HG03558 (cell line): ENCODE data around the gene AOPEP.
"Not testable (repeated sequence)": the region's sequence is repeated elsewhere in the genome, so short reads cannot be mapped to it uniquely, and the experiment has no call there.

Experiments used
- ATAC-seq: cut with Tn5 transposase; IDR thresholded peaks from one replicate; pipeline ENCODE4 v1.9.1; 2021; ENCODE audit warnings: moderate number of reproducible peaks; ENCODE audit not compliant: unreplicated experiment; ENCODE audit errors: extremely low read depth

Gene AOPEP

DNA sequence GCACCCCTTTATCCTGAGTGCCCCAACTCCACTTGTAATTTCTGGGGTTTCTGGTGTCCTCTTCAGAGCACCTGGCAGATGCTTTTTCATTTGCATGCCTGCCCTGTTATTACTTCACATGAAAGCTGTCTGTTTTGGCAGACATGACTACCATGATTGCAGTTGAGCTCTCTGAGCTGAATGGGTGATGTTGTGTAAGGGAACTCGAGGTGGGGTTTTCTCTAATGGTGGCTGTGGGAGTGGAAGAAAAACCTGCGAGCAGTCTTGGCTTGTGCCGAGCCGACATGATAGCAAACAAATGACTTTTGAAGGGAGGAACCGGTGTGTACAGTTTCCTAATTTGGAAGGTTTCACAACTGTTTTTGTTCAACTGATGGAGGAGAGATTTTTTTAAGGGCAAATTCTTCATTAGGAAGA lies 196.2 kb downstream of the AOPEP start:
- no peak for ATAC-seq

DNA sequence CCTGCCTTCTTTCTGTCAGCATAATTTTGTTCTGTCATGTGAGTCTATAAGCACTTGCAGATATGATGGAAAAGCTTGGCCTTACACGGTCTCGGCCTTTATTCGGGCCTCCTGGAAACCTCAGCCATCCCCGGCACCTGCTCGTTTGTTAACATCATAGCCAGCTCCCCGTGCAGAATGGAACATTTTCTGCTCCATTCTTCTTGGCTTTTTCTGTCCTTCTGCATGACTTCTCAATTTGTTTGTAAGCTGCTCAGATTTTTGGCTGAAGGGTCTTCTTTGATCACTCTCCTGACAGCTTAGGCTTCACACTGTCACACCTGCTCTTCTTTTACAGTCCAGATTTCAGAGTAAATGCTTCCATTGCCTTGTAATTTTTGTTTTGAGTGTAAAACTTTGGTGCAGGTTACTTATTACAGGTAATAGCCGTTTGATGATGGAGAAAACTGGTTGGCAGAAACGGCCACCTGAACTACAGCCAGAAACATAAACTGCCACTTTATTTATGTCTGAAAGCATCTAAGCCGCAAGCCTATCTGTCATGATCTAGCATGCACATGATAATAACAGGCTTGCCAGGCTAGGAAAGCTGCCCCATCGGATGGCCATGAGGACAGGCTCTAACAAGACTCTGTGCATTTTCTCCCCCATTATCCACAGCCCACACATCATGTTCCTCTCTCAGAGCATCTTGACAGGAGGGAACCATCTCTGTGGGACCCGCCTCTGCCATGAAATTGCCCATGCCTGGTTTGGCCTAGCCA lies 197.0 kb downstream of the AOPEP start:
- ATAC-seq: no peak

DNA sequence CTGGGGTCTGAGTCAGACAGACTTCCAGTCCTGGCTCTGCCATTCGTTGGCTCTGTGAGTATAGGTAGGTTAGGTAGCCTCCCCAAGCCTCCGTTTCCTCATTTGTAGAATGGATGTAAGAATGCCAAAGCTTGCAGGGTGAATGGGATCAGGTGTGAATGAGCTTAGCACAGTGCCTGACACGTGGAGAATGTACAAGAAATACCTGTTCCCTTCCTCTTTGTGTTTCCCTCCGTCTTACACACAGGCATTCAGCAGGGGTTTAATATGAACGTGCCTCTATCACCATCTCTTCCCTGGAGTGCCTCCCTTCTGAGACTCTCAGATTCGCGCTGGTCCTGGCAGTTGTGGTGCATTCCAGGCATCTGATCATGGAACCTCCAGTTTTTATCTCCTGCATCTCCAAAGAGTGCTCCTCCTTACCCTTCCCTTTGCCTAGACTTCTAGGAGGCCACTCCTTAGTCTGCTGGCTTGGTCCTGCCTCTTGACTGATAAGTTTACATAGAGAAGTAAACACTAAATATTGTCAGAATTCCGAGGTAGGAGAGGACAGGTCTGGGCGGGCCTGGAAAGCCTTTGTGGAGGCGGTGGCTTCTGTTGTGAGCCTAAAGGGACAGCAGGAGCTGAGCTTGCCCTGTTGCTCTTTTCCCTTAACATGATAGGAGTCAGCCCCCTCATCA lies 199.4 kb downstream of the AOPEP start:
- ATAC-seq: no peak

DNA sequence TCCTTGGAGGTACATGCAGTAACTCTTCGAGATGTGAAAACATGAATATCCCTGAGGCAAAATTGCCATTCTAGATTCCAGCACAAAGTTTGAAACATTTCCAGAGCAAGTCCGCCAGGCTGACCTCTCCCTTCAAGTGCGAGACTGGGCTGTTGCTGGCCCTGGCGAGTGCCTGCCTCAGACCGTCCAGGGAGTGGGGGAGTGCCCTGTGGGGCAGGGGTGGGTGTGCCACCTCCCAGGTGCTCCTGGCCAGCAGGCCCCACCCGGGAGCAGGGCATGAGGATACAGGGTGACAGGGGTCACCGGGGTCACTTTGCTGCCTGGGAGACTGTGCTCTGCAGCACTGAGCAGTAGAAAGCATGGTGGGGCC lies 199.9 kb downstream of the AOPEP start:
- ATAC-seq: no peak

DNA sequence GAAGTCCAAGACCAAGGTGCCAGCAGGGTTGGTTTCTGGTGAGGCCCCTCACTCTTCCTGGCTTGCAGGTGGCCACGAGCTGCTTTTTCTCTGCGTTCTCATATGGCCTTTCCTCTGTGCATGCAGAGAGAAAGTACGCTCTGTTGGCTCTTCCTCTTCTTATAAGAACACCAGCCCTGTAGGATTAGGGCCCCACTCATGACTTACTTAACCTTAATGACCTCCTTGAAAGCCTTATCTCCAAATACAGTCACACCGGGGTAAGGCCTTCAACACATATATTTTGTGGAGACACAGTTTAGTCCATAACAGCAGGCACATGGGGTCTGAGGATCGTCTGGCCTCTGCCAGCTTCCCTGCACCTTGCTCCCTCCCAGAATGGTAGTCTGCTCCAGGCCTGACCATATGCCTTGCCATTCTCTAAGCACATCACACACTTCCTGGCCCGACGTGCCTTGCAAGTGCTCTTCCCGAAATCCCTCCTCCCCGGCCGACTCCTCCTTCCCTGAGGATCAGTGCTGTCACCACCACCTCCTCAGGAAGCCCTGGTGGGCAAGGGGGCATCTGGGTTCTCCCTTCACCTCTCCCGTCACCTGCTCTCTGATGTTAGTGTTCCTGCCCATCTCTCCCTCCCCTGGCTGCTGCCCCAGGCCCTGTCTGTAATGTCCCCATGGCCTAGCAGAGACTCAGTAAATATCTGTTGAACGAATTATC lies 200.7 kb downstream of the AOPEP start:
- no peak for ATAC-seq

DNA sequence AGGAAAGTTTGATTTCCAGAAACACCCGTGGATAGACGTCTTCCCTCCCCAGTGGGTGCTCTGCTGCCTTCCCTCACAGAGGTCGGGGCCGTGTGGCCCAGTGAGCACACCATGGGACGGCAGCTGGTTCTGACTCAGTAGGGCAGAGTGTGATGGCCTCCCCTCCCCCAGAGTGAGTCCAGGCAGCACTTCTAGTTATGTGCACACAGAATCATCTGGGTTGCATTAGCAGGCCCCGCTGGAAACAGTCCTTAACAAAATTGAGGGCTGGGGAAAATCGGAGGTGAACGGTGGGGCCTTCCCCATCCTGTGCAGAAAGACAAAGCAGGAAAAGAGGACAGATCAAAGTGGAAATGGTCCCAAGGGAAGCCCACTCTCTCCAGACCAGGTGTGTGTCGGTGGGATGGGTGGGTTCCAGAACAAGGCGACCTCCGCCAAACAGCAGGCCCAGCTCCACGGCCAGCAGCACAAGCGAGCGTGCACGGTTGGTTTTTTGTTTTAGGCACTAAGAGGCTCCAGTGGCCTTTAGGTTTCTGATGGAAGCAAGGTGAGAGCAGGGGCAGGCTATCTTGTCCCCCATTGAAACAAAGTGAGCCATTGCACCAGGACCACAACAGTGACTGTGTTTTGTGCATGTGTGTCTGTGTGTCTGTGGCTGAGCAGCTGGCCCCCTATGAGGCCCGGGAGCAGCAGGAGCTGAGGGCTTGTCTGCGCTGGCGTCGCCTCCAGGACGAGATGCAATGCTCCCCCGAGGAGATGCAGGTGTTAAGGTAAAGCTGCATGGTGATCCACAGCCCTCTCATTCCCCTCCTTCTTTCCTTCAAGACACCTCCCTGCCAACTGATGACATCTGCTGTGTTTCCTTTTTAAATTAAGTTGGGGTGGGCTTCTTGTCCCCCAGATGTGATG lies 201.5 kb downstream of the AOPEP start:
- no peak for ATAC-seq

DNA sequence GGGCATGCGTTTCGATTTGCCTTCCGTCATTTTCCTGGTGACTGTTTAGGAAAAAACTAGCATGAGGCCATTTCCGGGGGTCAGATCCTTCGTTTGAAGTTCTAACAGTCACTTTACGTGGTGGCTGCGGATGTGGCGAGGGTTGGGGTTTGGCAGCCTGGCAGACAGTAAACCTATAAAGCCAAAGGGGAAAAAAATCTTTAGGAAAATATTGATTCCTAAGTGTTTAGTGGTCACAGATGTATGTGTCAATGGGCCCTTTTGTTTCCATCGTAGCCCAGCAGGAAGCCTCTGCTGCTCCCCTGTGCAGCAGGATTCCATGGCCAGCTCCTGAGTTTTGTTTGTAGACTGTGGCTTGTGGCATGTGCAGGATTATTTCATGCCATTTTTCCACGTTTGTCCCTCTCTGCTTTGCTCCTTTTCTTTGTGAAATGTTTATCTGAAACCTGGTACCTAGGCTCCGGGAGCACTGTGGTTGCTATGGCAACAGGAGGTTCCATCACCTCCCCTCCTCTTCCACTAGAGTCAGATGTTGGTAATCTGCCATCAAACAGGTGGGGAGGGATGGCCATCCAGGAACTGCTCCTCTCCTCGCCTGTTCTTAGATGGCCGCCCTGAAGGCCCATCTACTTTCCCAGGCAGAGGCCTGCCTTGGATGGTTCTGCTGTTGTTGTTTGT lies 202.3 kb downstream of the AOPEP start:
- no peak for ATAC-seq

DNA sequence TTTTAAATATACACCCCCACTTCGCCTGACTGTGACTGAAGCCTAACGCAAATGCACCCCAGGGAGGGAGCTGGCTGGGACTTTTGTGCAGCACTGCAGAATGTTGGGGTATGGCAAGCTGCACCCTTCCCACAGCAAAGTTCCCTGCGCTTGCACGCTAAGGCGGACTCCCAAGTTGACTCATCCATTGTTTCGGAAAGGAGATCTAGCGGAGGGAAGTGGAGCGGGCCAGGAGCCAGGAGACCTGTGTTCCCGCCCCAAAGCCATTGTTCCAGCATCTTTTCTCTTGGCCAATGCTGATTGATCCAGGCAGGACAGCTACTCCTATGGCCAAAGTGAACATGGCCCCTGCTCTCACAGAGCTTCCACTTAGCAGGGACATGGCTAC lies 202.9 kb downstream of the AOPEP start:
- no peak for ATAC-seq

DNA sequence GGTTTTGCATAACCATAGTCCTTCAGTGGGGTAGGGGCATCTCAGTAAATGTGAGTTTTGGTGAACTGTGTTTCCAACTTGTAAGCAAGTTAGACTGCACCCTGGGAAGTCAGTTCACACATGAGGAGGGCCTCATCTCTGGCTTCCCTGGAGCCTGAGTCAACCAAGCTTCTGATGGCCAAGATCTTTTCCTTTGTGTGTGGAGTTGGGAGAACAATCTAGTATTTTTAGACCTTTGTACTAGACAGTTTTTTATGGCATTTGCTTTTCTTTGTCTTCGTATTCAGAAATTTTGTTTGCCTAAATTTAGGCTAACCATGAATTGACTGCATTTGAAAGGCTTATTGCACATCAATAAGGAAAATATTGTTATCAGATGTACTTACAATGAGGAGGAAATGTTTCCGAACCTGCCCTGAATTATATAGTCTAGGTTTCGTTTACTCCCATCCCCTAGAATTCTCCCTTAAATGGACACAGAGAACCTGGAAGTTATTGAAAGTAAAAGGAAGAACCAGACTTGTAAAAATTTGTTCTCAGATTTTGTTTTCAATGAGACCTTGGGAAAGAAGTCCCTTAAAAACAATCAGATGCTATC lies 204.6 kb downstream of the AOPEP start:
- ATAC-seq: no peak

DNA sequence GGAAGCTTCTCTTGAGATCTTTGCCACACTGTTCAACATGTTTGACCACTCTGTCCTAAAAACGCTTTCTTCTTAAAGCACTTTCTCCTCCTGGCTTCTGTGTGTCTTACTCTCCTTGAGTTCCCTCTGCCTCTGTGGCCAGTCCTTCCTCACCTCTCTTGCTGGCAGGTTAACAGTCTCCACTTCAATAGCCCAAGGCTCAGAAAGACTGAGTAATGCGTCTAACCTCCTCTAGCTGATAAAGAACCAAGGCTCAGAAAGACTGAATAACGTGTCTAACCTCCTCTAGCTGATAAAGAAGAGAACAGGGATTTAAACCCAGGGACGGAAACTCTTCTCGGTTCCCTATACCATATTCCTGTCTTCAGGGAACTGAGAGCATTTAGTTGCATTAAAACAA lies 205.2 kb downstream of the AOPEP start:
- ATAC-seq: no peak

DNA sequence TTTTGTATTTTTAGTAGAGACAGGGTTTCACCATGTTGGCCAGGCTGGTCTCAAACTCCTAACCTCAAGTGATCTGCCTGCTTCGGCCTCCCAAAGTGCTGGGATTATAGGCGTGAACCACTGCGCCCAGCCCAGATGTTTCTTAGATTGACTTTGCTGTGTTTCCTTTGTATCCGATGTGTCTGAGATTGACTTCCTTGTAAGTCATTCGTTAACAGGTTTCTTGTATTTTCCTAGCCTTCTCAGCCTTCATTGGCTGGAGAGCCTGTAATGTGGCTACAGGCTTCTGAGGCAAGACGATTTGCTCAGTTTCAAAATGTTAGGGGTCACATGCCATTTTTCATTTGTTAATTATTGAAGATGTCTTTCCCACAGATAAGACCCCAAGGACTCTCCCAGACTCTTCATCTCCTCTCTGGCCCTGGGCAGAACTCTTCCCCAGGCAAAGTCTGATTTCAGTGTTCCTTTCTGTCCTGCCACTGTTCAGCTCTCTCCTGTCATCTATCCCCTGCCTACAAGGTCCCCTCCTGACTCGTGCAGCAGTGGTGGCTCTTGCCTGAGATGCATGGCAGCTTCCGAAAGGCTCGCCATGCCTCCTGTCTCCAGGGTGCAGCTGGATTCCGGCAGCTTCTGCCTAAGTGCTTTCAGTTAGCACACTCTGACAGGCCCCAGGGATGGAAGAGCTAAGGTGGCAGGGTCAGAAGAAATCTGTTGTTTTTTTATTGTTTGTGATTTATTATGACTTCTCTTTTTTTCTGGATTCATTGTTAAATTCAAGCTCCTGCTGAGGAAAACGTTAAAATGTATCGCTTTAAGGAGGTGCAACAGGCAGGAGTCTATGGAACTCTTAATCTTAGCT lies 206.4 kb downstream of the AOPEP start:
- ATAC-seq: no peak

DNA sequence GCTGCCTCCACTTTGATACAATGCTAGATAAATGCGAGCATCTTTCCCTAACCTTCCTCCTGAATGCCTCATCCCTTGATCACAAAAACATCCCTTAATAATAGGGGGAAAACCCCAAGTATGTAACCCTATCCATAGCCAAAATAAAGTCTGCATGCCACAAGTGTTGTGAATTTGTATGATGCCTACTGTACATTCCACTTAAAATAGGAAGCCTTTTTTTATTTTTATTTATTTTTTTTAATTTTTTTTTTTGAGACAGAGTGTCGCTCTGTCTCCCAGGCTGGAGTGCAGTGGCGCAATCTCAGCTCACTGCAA lies 207.0 kb downstream of the AOPEP start:
- ATAC-seq: no peak

DNA sequence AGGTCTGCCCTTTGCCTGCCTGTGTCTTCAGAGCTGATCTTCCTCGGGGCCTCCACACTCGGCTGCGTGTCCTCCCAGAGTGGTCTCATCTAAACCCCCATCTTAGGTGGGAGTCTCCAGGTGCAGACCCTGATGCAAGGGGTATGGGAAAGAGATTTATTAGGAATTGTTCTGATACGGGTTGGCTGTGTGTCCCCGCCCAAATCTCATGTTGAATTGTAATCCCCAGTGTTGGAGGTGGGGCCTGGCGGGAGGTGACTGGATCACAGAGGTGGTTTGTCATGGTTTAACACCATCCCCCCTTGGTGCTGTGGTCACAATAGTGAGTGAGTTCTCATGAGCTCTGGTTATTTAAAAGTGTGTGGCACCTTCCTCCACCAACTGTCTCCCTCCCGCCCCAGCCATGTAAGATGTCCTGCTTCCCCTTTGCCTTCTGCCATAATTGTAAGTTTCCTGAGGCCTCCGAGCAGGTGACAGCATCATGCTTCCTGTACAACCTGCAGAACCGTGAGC lies 208.4 kb downstream of the AOPEP start:
- ATAC-seq: no peak

DNA sequence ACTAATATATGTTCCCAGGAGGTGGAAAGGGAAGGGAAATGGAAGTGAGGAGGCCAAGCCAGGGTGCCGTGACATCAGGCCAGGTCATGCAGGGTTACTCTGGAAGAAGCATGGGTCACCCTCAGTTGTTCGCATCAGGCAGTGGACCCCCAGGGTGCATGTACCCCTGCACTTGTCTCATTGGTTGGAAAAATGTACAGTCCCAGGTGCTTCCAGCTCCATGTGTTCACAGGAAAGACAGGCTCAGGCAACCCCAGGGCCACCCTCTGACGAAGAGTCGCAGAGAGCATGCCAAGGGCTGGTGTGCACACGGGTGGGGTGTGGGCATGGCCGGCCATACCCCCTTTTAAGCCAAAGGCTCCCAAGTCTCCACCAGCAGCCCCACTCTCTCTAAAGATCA lies 208.9 kb downstream of the AOPEP start:
- ATAC-seq: no peak

DNA sequence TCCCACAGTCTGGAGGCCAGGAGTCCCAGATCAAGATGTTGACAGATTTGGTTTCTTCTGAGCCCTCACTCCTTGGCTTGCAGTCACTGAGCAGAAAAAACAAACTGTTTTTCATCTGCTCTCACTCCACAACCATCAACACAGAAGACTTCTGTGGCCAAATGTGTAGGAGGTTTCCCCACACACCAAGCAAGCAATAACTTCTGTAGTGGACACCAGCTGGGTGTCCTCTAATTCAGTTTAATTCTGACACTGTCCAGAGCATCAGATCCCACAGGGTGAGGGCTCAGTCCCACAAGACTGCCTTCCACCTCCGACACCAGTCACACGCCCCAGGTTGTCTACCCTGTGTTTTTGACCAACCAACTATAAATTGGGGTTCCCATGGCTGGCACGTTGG lies 209.9 kb downstream of the AOPEP start:
- no peak for ATAC-seq

DNA sequence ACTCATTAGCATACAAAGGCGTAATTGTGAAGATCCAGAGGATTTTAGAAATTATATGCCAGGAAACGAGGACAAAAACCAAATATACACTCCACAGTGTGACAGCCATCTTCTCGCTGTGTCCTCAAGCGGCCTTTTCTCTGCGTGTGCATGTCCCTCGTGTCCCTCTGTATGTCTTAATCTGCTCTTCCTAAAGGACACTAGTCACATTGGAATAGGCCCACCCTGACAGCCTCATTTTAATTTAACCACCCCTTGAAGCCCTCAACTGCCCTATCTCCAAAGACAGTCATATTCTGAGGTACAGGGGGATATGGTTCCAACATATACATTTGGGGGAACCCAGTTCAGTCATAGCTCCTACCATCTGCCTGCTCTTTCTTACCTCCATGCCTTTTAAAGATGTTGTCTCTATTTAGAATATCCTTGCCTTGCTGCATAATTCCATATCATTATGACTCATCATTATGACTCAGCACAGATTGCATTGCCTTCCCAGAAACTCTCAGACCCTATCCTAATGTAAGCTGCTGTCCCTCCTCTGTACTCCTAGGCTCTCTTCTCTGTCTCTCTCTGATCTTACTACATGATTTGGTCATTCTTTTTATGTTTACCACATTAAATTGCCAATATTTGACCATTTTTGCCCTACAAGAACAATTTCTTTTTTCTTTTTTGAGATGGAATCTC lies 210.9 kb downstream of the AOPEP start:
- ATAC-seq: no peak

DNA sequence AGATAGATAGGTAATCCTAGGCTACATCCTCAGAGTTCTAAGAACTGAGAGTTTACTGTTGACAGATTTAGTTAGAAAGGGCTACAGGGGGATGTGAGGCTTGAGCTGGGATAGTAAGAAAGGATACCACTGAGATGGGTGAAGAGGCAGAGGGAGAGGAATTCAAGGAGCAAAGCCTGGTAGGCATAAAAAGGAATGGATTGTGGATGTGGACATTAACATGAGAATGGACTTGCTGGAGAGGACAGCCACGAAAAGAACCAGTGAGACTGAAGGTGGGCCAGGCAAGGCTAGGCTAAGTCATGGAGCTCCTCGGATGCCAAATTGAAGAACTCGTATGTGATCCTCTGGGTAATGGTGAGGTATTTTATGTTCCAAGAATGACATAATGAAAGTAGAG lies 211.9 kb downstream of the AOPEP start:
- no peak for ATAC-seq

DNA sequence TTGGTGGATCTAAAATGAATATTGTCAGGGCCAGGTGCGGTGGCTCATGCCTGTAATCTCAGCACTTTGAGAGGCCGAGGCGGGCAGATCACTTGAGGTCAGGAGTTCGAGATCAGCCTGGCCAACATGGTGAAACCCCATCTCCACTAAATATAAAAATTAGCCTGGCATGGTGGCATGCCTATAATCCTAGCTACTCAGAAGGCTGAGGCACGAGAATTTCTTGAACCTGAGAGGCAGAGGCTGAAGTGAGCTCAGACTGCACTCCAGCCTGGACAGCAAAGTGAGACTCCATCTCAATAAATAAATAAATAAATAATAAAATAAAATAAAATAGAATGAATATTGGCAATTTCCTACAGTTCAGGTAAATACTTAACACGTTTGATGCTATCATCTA lies 213.8 kb downstream of the AOPEP start:
- ATAC-seq: not testable (repeated sequence)
